ENCODE data around the gene GNAL. TPM values are rescaled to one million over a fixed set of nuclear protein-coding genes. Genes with fewer than 3 reads are reported as not detected.
"Not testable (repeated sequence)": the region's sequence is repeated elsewhere in the genome, so short reads cannot be mapped to it uniquely, and the experiment has no call there.

The GNAL gene
- 0.51 TPM for polyA plus RNA-seq (2013, experiment 1 of 2; ENCODE audit: insufficient read length)
- 0.57 TPM for polyA plus RNA-seq (2013, experiment 2 of 2; ENCODE audit: insufficient read length)

DNA sequence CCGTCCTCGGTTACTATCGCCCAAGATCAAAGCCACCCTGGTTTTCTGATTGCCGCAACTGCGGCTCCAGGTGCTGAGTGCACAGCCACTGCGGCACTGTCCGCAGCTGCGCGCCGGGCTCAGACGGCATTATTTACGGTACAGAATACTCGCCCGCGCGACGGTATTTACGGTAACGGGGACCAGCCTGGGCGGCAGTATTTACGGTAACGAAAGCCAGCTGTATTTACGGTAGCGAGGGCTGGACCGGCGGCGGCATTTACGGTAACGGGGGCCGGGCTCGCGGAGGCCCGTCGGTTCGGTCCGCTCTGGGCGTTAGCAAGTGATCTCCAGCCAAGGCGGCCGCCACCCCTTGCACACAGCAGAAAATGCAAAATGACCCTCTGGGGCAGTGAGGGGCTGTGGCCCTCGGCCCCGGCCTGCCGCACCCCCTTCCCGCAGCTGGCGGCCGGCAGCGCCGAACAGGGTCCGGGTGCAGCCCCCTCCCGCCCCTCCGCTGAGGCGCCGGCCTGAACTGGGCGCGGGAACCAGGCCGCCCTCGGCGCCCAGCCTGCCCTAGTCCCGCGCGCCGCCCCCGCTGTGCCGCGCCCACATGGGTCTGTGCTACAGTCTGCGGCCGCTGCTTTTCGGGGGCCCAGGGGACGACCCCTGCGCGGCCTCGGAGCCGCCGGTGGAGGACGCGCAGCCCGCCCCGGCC, at the start of gene GNAL:
Gene GNAL, plus strand, starts transcription at position 293 of the 697 bp plus-strand sequence. Its CDS starts 300 bp downstream, at position 593.
- DNase-seq = peak; percentile 86

DNA sequence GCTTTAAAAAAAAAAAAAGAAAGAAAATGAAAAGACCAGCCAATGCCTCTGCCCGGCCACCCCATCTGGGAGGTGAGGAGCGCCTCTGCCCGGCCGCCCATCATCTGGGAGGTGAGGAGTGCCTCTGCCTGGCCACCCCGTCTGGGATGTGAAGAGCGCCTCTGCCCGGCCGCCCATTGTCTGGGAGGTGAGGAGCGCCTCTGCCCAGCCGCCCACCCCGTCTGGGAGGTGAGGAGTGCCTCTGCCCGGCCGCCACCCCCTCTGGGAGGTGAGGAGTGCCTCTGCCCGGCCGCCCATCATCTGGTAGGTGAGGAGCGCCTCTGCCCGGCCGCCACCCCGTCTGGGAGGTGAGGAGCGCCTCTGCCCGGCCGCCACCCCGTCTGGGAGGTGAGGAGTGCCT, 41.8 kb upstream of the GNAL start:
- DNase-seq = not testable (repeated sequence)

DNA sequence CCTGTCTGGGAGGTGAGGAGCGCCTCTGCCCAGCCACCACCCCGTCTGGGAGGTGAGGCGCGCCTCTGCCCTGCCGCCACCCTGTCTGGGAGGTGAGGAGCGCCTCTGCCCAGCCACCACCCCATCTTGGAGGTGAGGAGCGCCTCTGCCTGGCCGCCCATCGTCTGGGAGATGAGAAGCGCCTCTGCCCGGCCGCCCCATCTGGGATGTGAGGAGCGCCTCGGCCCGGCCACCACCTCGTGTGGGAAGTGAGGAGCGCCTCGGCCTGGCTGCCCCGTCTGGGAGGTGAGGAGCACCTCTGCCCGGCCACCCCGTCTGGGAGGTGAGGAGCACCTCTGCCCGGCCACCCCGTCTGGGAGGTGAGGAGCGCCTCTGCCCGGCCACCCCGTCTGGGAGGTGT, 41.3 kb upstream of the GNAL start:
- not testable (repeated sequence) for DNase-seq

DNA sequence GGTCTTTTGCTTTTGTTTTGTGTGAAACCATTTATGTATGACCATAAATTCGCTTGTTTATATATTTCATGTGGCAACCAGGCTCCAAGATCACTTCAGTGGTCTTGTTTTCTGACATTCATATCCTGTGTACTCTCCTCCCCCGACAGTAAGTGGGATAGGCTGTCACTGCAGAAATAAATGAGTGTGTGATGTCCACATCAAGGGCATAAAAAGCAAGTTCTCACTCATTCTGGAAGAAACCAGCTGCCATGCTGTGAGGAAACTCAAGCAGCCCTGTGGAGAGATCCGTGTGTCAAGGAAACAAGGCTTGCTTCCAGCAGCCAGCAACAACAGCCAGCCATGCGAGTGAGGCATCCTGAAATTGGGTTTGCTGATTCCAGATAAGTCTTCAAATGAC, 39.2 kb upstream of the GNAL start:
- DNase-seq = no peak

DNA sequence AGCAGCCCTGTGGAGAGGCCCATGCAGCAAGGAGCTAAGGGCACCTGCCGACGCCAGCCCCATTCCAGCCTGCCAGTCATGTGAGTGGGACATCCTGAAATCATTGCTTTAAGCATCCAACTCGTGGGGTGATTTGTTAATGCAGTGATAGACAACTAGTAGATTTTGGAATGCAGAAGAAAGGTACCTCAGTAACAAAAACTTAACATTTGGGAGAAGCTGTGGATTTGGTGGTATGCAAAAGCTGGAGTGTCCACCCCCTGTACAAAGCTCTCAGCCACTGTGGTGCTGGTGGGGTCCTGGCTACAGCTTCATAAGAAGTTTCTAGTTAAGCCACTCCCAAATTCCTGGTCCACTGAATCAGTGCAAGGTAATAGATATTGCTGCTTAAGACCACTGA, 37.2 kb upstream of the GNAL start:
- no peak for DNase-seq

DNA sequence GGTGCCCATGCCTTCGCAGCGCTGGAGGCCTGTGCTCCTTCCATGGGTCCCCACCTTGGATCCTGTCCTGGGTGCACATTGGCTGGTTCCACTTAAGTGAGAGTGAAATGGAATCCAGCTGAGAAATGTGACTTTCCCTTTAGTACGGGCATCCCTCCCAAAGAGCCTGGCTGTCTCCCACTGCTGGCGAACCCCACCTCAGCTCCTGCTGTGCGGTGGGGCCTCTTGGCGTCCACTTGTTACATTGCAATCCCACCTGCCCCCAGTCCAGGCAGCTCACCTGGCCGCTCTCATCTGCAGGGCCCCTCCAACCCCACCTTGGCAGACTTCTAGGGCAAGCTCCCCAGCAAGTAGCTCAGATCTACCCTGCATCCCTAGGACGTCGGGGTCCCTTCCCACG, 35.5 kb upstream of the GNAL start:
- DNase-seq = no peak

DNA sequence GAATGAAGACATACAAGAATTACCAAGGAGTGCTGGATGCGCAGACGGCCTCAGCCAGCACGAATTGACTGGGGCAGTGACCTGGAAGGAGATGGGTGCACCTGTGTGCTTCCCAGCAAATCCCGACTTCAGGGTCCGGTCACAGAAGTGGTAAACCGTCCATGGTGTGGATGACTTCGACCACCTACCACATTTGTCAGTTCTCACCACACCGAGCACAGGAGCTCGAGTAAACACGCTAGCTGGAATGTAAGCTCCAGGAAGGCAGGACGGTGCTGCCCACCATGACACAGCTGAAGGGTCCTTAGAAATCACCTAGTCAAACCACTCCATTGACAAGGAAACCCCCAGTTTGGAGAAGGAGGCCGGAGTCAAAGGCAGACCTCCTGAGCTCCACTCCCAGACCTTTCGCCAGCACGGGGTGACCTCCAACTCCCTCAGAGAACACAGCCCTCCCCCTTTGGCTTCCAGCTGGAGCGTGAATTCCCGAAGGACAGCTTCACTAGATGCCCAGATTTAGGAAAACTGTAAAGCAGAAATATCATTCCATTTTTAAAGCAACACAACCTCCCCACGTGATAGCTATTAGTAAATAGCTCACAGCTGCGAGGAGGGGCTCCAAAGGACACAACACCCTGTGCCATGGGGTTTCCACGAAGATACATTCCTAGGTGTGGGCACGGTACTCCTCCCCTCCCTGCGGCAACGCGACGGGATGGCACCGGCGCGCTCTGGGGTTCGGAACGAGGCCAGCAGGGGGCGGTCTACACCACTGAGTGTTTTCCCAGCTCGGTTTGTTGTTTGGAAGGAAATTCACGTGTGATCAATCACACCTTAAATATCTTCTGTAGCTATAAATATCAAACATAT, 34.1 kb upstream of the GNAL start:
- no peak for DNase-seq

DNA sequence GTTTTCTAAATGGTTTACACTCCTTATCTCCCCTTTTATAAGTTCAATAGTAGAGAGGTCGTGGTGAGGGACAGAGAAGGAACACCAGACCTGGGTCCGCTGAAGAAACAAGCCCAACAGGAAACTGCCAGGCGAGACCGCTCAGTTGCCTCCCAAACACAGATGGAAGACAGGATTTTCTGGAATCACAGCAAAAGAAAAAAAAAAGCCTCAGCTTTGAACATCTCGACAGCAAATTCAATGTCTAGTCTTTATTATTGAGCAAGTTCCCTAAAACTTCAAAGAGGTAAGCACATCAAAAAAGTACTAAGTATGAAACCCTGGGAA, 33.5 kb upstream of the GNAL start:
- no peak for DNase-seq

DNA sequence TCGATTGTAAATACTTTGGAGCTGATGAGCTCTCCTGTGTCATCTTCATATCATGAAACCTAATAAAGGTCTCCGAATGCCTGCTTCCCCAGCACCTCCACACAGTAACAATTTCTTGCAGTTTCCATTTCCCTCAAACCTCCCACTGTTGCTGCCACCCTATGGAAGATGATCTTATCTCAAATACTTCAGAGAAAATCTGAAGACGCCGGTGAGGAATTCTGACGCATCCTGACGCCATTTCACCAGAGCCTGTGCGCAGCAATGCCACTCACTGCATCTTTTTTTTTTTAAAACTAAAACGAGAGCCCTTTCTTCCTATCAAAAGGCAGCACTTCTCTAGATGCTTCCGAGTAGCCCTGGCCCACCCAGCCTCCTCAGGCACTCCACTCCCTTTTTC, 31.9 kb upstream of the GNAL start:
- no peak for DNase-seq

DNA sequence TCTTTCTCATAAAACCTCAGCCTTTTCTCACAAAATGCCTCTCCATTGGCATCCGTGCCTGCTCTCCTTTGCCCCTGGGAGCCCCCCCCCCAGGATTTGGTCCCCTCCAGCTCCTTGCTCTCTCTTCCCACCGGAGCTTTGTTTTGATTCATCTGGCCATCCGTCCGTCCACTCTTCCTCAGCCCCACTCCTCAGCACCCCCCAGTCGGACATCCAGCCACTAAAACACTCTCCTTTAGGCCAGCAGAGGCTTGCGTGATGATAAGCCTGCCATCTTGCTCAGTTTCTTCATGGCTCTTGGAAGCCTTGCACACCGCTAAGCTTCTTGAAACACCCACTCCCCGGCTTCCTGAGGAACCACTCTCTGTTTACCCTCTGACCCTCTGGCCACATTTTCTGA, 31.5 kb upstream of the GNAL start:
- no peak for DNase-seq

DNA sequence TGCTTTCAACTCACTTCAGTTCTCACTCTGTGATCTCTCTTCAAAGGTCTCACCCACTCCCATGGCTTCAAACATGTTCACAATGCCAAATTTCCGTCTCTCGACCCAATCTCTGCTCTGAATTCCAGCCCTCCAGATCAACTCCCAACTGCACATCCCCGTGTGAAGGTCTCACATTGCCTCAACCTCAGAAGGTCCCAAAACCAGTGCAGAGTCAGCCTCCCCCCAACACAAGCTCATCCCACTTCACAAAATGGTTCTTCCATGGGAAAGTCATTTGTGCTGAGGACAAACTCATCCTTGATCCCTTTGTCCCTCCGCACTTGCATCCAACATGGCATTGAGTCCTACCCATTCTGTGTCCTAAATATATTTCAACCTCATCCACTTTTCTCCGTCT, 31.0 kb upstream of the GNAL start:
- no peak for DNase-seq

DNA sequence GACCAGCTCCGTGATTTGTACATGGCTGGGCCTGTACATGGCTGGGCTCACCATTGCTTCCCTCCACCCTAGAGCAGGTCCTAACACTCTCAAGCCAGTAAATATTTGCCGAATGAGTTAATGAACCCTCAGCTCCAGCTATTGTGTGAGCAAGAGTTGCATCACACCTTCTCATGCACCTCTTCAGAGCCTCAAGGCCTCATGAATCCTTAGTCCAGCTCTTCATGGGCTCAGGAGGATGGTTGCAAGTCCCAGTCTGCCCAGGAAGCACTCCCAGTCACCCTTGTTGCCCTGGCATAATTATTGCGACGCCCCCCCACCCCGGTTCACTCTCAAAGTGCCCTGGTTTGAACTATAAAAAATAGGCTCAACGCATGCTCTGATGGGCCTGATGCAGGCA, 30.1 kb upstream of the GNAL start:
- no peak for DNase-seq

DNA sequence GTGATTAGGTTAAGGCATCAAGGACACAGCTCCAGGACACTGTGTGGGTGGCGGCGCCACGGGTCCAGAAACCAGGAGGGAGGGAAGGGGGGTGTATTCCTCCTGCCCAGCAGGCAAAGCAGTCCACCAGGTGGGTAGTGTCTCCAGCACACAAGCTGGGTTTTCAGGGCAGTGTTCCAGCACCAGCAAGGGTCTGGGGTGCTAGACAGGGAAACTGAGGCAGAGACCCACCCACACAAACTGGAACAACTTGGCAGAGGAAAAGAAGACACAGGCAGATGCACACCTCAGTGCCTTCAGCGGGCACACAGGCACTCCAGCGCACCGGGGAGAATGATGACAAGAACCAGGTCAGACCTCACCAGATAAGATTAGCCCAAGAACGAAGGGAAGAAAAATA, 28.4 kb upstream of the GNAL start:
- DNase-seq = no peak

DNA sequence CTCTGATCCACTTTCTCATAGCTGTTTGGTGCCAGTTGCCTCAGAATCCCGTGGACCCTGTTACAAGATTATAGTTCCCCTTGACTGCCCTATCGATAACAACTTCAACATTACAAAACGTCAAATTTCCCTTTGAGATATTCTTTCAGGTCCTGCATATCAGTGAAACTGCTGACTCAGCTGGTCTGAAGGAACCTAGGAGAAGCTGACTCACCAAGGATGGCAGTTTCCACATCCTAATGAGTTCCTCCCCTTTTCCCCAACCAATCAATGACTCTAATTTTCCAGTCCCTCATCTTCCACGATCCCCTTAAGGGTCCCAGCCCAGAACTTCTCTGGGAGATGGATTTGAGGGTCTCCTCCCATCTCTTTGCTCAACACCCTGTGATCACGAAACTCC, 27.6 kb upstream of the GNAL start:
- no peak for DNase-seq

DNA sequence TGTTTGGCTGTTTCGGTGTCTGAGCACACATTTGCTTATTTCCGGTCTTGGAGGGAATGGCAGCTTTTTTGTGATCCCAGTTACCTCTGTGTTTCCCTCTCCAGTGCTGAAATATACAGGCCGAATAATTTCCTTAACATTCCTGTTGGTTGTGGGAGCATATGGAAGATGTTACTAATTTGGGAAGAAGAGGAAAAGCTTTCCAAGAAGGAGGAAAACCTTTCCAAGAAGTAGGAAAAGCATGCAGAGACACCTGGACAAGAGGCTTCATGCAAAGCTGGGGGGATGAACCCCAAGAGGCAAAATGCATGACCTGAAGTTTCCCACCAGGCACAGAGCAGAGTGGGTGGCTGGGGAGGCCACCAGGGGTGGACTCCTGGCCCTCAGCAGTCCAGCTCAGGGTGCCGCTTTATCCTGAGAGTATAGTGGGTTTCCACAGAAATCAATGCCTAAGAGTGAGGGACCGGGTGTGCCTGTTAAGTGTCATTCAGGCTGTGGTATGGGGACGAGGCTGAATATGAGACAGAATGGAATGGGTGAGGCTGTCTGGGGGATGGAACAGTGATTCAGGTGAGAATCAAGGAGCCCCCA, 25.5 kb upstream of the GNAL start:
- no peak for DNase-seq

DNA sequence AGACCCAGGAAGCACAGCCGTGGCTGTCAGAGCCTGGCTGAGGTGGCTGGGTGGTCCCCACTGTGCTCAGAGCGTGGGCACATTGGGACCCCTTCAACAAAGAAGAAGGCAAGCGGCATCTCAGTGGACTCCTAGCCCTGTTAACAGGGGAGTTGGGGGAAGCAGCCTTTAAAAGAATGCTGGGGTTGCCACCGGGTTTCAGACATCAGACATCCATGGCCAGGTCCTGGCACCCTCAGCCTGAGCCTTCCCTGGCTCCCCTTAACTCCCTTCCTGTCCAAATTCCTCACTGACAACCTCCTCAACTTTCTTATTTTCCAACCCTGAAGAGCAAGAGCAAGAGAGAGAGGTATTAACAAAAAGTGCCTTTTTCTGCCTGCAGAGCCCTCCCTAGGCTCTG, 24.8 kb upstream of the GNAL start:
- DNase-seq = no peak

DNA sequence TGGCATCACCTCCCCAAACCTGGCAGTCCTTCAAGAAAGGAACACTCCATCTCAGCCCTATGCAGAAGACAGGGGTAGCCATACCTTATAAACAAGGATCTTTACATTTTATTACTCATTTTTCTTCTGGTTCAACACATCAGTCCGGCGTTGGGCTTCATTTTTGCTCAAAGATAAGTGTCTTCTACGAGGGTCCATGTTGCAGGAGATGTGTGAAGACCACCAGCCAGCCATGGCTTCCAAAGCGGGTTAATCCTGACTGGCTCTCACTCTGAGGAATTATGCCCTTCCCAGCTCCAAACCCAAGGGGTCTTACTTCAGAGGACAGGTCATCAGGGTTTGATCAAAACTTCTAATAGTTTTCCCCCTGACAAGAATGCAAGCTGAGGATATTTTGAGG, 23.9 kb upstream of the GNAL start:
- no peak for DNase-seq

DNA sequence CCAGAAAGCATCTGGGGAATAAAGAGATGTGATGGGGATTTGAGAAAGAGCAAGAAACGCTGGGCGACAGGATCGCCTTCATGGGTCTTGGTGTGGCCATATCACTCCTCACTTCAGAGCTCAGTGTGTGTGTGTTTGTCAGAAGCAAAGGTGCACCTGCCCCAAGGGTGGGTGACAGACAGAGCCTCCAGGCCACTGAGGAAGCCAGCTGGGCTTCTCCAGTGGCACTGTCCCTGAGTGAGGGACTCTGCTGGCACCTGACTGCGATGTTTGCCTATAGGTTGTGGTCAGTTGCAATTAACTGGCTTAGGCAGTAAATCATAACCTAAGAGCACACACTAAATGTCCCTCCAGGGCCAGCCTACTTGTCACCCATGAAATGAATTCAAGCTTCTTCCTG, 23.5 kb upstream of the GNAL start:
- no peak for DNase-seq

DNA sequence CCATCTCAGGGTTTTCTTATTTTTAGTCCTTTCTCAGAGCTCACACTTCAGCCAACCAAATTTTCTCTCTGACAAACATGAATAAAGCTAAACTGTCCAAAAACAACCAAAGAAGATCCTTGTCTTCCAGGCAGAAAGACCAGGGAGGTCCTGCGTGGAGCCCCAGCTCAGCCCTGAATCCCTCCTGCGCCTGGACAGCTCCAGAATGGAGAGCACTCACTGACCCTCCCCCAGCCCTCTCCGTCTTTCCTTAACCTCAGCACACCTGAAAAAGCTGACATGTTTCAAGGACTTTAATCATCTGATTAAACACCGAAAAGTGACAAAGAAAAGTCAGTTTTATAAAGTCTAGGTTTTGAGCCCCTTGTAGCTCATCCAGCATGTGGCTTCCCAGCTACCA, 22.9 kb upstream of the GNAL start:
- DNase-seq = no peak

DNA sequence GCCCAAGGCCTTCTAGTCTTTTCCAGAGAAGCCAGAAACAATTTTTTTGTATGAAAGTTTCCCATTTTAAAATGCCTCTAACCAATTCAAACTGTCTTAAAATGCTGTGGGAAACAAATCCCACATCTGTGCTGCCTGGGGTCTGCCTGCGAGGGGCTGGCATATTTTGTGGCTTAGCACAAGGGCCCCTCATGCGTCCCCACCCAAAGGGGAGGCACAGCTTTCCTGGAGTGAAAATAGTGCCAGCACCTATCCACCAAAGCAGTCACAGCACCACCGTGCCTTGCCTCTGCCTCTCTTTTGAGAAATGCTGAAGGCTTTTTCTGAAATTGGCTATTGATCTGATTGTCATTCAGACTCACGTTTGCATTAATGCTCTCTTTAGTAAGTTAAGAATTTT, 22.2 kb upstream of the GNAL start:
- DNase-seq = no peak

DNA sequence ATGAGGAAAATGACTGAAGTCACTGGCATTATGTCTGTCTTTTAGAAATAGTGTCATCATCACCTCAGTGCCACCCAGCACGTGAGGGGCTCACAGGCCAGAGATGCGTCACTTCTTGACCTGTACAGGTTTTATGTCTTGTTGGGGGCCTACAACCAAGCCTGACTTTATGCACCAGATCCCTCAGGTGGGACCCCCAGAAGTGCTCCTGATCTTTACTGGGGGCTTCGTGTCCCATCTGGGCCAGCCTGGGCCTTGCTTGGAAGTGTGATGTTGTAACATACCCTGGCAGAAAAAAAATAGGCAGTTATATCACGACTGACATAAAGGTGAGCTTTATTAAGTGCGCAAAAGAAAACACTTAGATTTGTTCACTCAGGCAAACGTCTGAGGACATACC, 21.5 kb upstream of the GNAL start:
- no peak for DNase-seq

DNA sequence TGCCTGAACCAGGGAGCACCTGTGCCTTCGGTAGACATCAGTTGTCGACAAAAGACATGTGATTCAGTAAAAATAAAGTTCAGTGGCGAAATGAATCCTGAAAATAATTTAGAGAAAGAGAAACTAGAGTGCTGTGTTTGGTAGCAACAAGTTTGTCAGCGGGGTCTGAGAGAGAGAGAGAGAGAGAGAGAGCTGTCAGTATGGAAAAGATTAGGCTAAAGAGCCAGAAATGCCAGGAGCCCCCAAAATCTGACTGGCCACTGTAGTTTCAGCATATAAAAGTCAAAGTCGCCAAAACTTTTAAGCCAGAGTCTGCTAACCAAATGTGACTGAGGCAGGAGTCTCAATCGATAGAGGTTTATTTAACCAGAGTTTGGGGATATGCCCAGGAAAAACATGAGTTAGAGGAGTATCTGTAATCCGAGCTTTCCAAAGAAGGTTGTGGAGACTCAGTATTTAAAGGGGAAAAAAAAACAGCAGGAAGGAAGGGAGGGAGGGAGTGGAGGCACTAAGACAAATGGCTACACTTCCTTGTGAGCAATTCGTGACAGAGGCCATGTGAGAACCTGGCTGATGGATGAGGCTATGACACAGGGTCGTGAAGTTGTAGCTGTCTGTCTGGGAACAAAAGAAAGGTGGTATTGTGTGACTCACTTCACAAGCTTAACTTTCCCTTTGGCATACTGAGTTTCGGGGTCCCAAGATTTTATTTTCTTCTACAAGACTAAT, 20.5 kb upstream of the GNAL start:
- DNase-seq = no peak

DNA sequence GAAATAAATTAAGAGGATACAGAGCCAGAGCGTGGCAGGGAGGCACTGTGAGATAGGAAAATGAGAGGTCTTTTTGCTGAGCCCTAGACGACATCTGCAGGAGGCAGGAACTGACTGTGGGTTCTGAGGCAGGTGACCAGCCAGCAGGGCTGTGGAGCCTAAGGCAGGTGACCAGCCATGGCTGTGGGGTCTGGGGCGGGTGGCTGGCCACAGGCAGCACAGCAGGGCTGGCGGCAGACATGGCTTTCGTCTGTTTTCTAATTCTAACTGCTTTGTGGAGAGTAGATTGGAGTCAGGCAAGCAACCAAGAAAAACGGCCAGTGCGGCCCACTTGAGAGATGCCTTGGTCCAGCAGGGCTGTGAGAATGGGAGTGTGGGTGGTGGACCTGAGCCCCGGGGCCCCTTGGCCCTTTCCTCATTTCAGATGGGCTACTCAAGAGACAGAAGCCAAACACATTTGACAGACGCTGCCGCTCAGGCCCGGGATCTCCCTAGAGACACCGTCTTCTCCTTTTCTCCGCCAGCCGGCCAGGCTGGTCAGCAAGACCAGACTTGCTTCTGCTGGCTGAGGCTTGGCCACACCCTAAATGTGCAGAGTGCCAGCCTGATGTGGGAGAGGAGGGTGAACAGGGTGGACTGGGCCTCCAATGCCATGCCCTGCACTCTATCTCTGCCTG, 19.7 kb upstream of the GNAL start:
- DNase-seq = no peak

Data from fibroblast of skin of abdomen (primary cell).